ENCODE measurements around the gene ATG16L1.
"Not testable (repeated sequence)": the region's sequence is repeated elsewhere in the genome, so short reads cannot be mapped to it uniquely, and the experiment has no call there.

ATG16L1 gene

DNA sequence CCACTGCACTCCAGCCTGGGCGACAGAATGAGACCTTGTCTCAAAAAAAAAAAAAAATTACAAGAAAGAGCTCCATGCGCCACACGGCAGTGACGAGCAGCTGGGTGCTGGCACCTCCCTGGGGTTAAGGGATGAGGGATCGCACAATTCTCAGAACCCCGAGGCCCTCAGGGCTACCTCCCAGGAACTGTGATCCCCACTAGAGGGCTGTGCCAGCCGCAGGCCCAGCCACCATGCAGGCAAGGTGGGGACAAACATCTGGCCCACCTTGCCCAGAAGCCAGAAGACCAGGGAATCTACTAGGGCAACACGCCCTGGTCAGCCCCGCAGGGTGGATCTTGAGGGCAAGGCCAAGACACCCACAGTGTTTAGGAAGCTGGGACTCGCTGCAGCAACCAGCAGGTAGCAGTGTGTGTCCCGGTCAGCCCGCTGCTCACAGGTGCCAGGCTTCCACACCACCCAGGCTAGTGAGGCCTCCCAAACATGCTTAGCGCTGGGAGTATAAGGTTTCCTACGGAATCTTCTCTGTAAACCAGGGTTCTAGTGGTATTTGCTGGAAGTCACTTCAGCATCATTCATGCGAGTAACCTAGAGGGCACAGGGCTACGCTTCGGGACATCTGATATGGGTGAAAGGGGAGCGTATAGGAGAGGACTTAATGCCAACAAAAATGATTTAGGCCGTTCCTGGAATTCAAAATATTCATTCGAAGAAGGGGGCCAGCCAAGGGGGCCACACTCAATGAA lies 62.9 kb downstream of the ATG16L1 start:
- H3K9me3 Mint-ChIP-seq: no peaks in the 10 kb centered on the region
- peaks cover 22% of the 10 kb centered on the region for H3K4me1 Mint-ChIP-seq
- ATAC-seq (no peak), DNase-seq (ENCODE audit: low spot score in 2 of 2) (no peak)
- no peaks in the 10 kb centered on the region for H3K36me3 Mint-ChIP-seq
- H3K27ac Mint-ChIP-seq: no peak overlapping the region
- no peak overlapping the region for H3K4me3 Mint-ChIP-seq

DNA sequence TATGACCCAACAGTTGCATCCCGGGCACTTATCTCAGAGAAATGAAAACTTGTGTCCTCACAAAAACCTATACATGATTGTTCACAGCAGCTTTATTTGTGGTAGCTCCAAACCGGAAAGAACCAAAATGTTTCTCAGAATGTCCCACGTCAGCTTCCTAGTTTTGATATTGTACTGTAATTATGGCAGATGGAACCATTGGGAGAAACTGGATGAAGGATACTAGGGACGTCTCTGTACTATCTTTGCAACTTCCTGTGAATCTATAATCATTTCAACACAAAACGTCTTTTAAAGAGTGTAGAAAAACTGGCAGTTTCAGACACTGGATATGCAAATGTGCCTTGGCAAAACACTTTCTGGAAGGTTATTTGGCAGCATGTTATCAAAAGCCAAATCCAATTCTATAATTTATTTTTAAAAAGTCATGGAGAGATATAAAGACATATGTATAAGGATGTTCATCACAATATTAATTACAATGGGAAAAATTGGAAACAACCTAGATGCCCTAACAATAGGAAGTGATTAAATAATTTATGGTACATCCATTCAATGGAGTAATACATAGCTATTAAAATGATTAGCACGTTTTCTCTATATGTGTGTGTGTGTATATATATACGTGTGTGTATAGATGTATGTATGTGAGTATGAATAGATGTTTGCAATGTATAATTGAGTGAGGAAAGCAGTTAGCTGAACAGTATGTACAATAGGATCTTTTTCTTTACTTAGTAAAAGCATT lies 65.9 kb downstream of the ATG16L1 start:
- peaks cover 6% of the 10 kb centered on the region for H3K4me1 Mint-ChIP-seq
- H3K4me3 Mint-ChIP-seq: no peak overlapping the region
- H3K9me3 Mint-ChIP-seq: no peaks in the 10 kb centered on the region
- ATAC-seq (no peak), DNase-seq (ENCODE audit: low spot score in 2 of 2) (no peak)
- H3K27ac Mint-ChIP-seq: no peak overlapping the region
- no peaks in the 10 kb centered on the region for H3K36me3 Mint-ChIP-seq

DNA sequence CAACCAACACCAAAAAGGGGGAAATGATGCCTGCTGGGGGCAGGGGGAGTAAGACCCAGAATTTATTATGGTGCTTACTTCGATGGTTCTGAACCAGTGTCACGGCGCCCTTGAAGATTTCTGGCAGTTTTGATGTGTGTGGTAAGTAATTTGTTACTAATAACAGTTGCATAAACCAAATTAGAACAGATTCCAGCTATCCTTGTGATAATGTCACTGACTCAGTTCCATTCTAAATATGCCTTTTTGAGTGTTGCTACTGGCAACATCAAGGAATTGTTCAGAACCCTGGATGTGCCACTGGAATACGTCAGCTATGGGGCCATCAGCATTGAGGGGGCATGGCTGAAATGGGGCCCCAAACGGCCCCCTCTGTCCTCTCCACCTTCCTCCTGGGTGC lies 67.8 kb downstream of the ATG16L1 start:
- no peak overlapping the region for H3K4me3 Mint-ChIP-seq
- no peak overlapping the region for H3K27ac Mint-ChIP-seq
- DNase-seq (ENCODE audit: low spot score in 2 of 2): no peak
- no peaks in the 10 kb centered on the region for H3K9me3 Mint-ChIP-seq
- H3K4me1 Mint-ChIP-seq: peaks cover 5% of the 10 kb centered on the region
- ATAC-seq: no peak
- no peaks in the 10 kb centered on the region for H3K36me3 Mint-ChIP-seq

DNA sequence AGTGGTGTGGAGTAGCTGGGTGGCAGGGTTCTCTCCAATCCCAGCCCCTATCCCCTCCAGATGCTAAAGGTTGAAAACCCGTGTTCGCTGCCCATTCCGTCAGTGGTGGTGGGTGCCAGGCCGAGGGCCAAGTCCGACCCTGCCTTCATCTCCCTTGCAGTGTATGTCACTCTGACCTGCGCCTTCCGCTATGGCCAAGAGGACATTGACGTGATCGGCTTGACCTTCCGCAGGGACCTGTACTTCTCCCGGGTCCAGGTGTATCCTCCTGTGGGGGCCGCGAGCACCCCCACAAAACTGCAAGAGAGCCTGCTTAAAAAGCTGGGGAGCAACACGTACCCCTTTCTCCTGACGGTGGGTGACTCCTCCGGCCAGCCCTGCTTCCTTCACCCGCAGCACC lies 69.0 kb downstream of the ATG16L1 start:
- Mint-ChIP-seq H3K36me3 (no peaks in the 10 kb centered on the region), H3K27ac (no peak overlapping the region), H3K4me1 (peaks cover 8% of the 10 kb centered on the region), H3K4me3 (no peak overlapping the region), H3K9me3 (no peaks in the 10 kb centered on the region)
- DNase-seq (ENCODE audit: low spot score in 2 of 2): no peak
- no peak for ATAC-seq

DNA sequence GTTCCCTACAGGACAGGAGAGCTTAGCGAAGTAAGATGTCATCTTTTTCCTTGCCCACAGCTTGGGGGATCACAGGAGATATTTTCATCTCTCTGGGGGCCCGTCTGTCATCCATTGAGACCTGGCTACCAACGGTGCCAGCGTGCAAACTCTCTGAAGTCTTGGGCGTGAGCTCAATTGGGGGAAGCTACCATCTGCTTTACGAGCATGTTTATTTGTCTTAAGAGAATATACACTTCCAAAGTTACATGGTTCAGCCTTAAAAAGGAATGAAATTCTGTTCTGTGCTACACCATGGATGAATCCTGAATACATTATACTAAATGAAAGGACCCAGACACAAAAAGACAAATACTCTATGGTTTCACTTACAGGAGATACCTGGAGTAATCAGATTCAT lies 69.7 kb downstream of the ATG16L1 start:
- peaks cover 8% of the 10 kb centered on the region for H3K4me1 Mint-ChIP-seq
- H3K36me3 Mint-ChIP-seq: no peaks in the 10 kb centered on the region
- ATAC-seq: no peak
- H3K4me3 Mint-ChIP-seq: no peak overlapping the region
- DNase-seq (ENCODE audit: low spot score in 2 of 2): no peak
- no peak overlapping the region for H3K27ac Mint-ChIP-seq
- H3K9me3 Mint-ChIP-seq: no peaks in the 10 kb centered on the region

DNA sequence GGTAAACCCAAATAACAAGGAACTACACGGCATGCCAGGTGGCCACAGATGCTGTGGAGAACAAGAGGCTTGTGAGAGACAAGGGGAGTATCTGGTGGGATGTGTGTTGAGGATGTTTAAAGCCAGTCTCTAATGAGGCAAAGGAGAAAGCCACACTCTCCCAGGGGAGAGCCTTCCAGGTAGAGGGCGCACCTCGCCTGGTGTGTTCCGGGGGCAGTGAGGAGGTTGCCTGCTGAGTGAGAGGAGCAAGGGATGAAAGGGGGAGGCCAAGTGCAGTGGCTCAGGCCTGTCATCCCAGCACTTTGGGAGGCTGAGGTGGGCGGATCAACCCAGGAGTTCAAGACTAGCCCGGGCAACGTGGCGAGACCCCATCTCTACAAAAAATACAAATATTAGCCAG lies 72.4 kb downstream of the ATG16L1 start:
- ATAC-seq (no peak), DNase-seq (ENCODE audit: low spot score in 2 of 2) (no peak)
- no peak overlapping the region for H3K4me3 Mint-ChIP-seq
- peak overlapping the region; percentile 27 for H3K27ac Mint-ChIP-seq
- H3K4me1 Mint-ChIP-seq: peaks cover 8% of the 10 kb centered on the region
- no peaks in the 10 kb centered on the region for H3K36me3 Mint-ChIP-seq
- H3K9me3 Mint-ChIP-seq: no peaks in the 10 kb centered on the region

DNA sequence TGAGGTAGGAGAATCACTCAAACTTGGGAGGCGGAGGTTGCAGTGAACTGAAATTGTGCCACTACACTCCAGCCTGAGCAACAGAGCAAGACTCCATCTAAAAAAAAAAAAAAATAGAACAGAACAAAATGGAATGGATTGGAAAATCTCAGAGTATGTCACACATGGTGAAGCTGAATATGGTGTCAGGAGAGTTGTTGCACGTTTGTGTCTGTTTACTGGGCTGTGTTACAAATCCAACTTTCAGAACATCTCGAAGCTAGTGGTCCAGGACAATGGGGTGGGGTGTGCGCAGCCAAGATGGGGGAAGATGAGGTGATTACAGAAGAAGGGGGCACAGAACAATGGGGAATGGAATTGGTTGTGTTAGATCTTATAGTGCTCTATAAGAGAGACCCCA lies 73.8 kb downstream of the ATG16L1 start:
- Mint-ChIP-seq H3K36me3 (no peaks in the 10 kb centered on the region), H3K4me1 (peaks cover 8% of the 10 kb centered on the region), H3K9me3 (no peaks in the 10 kb centered on the region), H3K4me3 (no peak overlapping the region), H3K27ac (no peak overlapping the region)
- no peak for DNase-seq (ENCODE audit: low spot score in 2 of 2)
- no peak for ATAC-seq

DNA sequence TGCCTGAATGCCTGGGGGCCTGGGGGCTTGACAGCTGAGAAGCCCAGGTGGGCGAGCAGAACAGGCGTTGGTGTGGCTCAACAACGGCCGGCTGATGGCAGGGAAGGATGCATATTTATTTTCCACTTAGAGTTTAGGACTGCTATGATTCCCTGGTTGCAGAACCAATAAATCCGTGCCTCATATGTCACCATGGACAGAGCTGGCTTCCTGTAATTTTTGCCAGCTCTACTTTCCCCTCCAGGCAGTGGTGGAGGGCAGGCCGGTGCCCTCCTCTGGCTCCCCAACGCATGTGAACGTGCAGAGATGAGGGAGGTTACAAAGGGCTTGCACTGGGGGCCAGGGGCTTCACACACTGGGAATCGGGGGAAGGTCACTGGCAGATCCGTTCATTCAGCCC lies 74.3 kb downstream of the ATG16L1 start:
- H3K4me3 Mint-ChIP-seq: no peak overlapping the region
- ATAC-seq (no peak), DNase-seq (ENCODE audit: low spot score in 2 of 2) (no peak)
- peaks cover 9% of the 10 kb centered on the region for H3K4me1 Mint-ChIP-seq
- no peaks in the 10 kb centered on the region for H3K9me3 Mint-ChIP-seq
- no peak overlapping the region for H3K27ac Mint-ChIP-seq
- no peaks in the 10 kb centered on the region for H3K36me3 Mint-ChIP-seq

DNA sequence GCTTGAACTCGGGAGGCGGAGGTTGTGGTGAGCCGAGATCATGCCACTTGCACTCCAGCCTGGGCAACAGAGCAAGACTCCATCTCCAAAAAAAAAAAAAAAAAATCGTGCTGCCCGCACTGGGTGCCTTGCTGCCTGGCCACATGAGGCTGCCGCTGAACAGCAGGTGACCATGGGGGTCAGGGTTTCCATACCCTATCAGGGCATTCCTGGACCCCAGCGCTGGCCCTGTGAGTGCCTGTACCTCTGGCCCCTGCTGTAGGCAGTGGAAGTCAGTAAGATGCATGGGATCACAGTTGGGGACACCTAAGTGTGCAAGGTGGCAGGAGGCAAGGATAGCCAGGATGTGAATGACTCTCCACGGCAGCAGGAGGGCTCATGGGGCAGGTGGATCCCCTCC lies 75.0 kb downstream of the ATG16L1 start:
- H3K4me1 Mint-ChIP-seq: peaks cover 16% of the 10 kb centered on the region
- H3K4me3 Mint-ChIP-seq: no peak overlapping the region

DNA sequence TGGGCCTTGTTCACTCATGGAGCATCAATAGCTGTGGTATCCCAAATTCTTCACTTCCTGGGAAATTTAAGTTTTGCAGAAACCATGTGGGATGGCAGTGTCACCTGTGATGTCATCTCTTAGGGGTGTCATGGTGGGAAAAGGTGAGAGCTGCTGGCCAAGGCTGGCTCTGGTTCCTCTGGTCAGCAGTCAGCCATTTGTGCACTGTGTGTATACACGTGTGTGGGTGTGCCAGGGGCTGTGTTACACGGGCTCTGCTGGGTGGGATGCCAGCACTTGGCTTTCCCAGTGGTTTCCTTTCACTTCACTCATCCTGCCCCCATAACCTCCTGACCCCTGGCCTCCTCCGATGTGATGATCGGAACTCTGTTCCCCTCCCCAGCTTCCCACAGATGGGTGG lies 77.4 kb downstream of the ATG16L1 start:
- H3K9me3 Mint-ChIP-seq: peaks cover 3% of the 10 kb centered on the region
- no peaks in the 10 kb centered on the region for H3K36me3 Mint-ChIP-seq
- H3K4me1 Mint-ChIP-seq: peaks cover 30% of the 10 kb centered on the region
- H3K27ac Mint-ChIP-seq: peak overlapping the region; percentile 48
- H3K4me3 Mint-ChIP-seq: no peak overlapping the region
- no peak for DNase-seq (ENCODE audit: low spot score in 2 of 2)
- no peak for ATAC-seq

More for the DNA sequence above, 75.0 kb downstream of the ATG16L1 start:
- H3K9me3 Mint-ChIP-seq: peaks cover 3% of the 10 kb centered on the region
- no peaks in the 10 kb centered on the region for H3K36me3 Mint-ChIP-seq
- ATAC-seq (no peak), DNase-seq (ENCODE audit: low spot score in 2 of 2) (no peak)
- H3K27ac Mint-ChIP-seq: no peak overlapping the region

- DNase-seq (ENCODE audit: low spot score in 2 of 2): no peak
- no peak for ATAC-seq
- Mint-ChIP-seq H3K9me3 (peaks cover 3% of the 10 kb centered on the region), H3K36me3 (no peaks in the 10 kb centered on the region), H3K4me1 (peaks cover 28% of the 10 kb centered on the region), H3K4me3 (no peak overlapping the region), H3K27ac (peak overlapping the region; percentile 48)
Observed at GRCh38 chr2:233329489-233330135, 78.1 kb downstream of the ATG16L1 start.

DNA sequence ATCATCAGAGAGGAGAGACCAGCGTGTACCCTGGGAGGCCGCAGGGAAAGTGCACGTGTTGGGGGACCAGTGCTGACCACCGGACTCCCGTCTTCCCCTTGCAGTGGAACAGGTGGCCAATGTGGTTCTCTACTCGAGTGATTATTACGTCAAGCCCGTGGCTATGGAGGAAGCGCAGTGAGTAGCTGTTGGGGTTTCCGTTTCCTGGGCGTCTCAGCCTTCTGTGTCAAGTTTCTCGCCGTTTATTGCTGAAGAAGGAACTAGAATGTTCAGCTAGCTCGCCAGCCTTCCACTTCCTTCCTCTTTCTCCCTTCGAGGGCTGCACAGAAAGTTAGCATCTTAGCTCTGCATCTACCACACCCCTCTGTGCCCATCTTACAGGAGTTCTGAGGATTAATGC lies 80.1 kb downstream of the ATG16L1 start:
- Mint-ChIP-seq H3K36me3 (no peaks in the 10 kb centered on the region), H3K4me1 (peaks cover 34% of the 10 kb centered on the region), H3K9me3 (peaks cover 3% of the 10 kb centered on the region), H3K4me3 (peak overlapping the region; percentile 63), H3K27ac (peak overlapping the region; percentile 97)
- peak; percentile 90 for ATAC-seq
- peak; percentile 38 to 77 for DNase-seq (ENCODE audit: low spot score in 2 of 2)

- H3K27ac Mint-ChIP-seq: peak overlapping the region; percentile 97
- H3K4me3 Mint-ChIP-seq: peak overlapping the region; percentile 63
- DNase-seq (ENCODE audit: low spot score in 2 of 2) (no peak), ATAC-seq (no peak)
- H3K36me3 Mint-ChIP-seq: no peaks in the 10 kb centered on the region
- H3K9me3 Mint-ChIP-seq: peaks cover 3% of the 10 kb centered on the region
- H3K4me1 Mint-ChIP-seq: peaks cover 34% of the 10 kb centered on the region
Observed at GRCh38 chr2:233332125-233332524, 80.7 kb downstream of the ATG16L1 start.

- DNase-seq (ENCODE audit: low spot score in 2 of 2): no peak
- peaks cover 40% of the 10 kb centered on the region for H3K4me1 Mint-ChIP-seq
- no peak for ATAC-seq
Observed at GRCh38 chr2:233334915-233335314, 83.4 kb downstream of the ATG16L1 start.

GRCh38 chr2:233336091-233336490 lies 84.6 kb downstream of the ATG16L1 start:
- not testable (repeated sequence) for H3K9me3 Mint-ChIP-seq; DNase-seq (ENCODE audit: low spot score in 2 of 2); H3K4me3 Mint-ChIP-seq; H3K36me3 Mint-ChIP-seq; ATAC-seq; H3K27ac Mint-ChIP-seq
- H3K4me1 Mint-ChIP-seq: peaks cover 36% of the 10 kb centered on the region

More at GRCh38 chr2:233334915-233335314, 83.4 kb downstream of the ATG16L1 start:
- Mint-ChIP-seq H3K27ac (no peak overlapping the region), H3K36me3 (no peaks in the 10 kb centered on the region), H3K4me3 (no peak overlapping the region), H3K9me3 (peaks cover 3% of the 10 kb centered on the region)

DNA sequence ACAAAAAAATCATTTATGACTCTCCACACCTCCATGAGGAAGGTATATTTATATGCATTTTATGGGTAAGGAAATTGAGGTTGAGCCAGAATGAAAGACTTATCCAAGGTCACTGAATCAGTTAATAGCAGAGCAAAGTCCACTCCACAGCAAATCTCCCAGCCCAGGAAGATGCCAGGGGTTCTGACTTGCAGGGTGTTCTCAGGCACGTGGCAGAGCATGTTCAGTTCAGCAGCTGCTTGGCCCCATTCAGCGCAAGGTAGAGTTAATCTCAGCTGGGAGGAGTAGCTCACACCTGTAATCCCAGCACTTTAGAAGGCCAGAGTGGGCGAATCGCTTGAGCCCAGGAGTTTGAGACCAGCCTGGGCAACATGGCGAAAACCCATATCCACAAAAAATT lies 85.1 kb downstream of the ATG16L1 start:
- no peak overlapping the region for H3K27ac Mint-ChIP-seq
- no peaks in the 10 kb centered on the region for H3K9me3 Mint-ChIP-seq
- ATAC-seq (no peak), DNase-seq (ENCODE audit: low spot score in 2 of 2) (no peak)
- peaks cover 32% of the 10 kb centered on the region for H3K4me1 Mint-ChIP-seq
- no peak overlapping the region for H3K4me3 Mint-ChIP-seq
- H3K36me3 Mint-ChIP-seq: no peaks in the 10 kb centered on the region
